Effector memory CD4-positive, alpha-beta T cell (primary cell): ENCODE measurements around the gene MAFF.

Experiments used
- DNase-seq, 3 donors: peaks; one replicate each; pipeline ENCODE4 v3.0.0-alpha.2; 2020
- H3K27ac ChIP-seq: 2 replicates; pipeline ENCODE4 v1.7.0; 2013; ENCODE audit warnings: mild to moderate bottlenecking, low read length, moderate library complexity; ENCODE audit not compliant: insufficient read depth, poor library complexity, severe bottlenecking
- H3K27me3 ChIP-seq: replicated peaks from 2 replicates; pipeline ENCODE4 v1.7.0; 2013; ENCODE audit warnings: mild to moderate bottlenecking, low read length; ENCODE audit not compliant: insufficient read depth, control insufficient read depth, poor library complexity, severe bottlenecking
- H3K36me3 ChIP-seq: 2 replicates; pipeline ENCODE4 v1.7.0; 2013; ENCODE audit warnings: mild to moderate bottlenecking, low read length, moderate library complexity; ENCODE audit not compliant: control insufficient read depth, insufficient read depth
- H3K4me1 ChIP-seq: 2 replicates; pipeline ENCODE4 v1.7.0; 2013; ENCODE audit warnings: low read length, mild to moderate bottlenecking; ENCODE audit not compliant: control insufficient read depth, insufficient read depth, poor library complexity, severe bottlenecking
- H3K4me3 ChIP-seq: 2 replicates; pipeline ENCODE4 v1.7.0; 2013; ENCODE audit warnings: low read length, low read depth, mild to moderate bottlenecking; ENCODE audit not compliant: insufficient read depth, poor library complexity, severe bottlenecking
- H3K9me3 ChIP-seq: 2 replicates; pipeline ENCODE4 v1.7.0; 2013; ENCODE audit warnings: mild to moderate bottlenecking, low read length, moderate library complexity; ENCODE audit not compliant: control insufficient read depth

The MAFF gene

DNA sequence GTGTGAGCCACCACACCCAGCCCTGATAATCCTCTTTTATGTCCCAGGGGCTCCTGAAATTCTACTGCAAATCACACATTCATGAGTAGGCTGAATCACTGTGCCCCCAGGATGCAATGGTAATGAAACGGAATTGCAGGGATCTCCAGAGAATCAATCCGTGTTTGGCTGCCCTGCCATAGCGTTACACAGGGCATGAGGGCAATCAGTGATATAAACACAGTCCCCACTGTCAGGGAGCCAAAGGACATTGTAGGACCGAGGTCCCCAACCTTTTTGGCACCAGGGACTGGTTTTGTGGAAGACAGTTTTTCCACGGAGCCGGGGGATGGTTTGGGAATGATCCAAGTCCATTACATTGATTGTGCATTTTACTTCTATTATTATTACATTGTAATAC, 11.2 kb upstream of the MAFF start:
- DNase-seq: no peak
- Histone ChIP-seq H3K9me3 (no peaks in the 10 kb centered on the region), H3K27me3 (no peaks in the 10 kb centered on the region), H3K4me3 (no peak overlapping the region), H3K36me3 (no peaks in the 10 kb centered on the region), H3K4me1 (no peaks in the 10 kb centered on the region), H3K27ac (no peak overlapping the region)

DNA sequence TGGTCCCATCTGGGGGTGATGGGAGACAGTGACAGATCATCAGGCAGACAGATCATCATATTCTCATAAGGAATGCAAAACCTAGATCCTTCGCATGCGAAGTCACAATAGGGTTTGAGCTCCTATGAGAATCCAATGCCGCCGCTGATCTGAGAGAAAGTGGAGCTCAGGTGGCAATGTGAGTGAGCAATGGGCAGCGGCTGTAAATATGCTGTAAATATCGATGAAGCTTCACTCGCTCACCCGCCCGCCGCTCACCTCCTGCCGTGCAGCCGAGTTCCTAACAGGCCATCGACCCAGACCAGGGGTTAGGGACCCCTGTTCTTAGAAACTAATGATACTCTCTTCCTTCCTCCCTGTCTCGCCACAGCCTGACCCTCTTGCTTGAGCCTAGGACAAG, 10.7 kb upstream of the MAFF start:
- DNase-seq: no peak
- H3K9me3 ChIP-seq: no peaks in the 10 kb centered on the region
- no peaks in the 10 kb centered on the region for H3K27me3 ChIP-seq
- no peak overlapping the region for H3K27ac ChIP-seq
- H3K36me3 ChIP-seq: no peaks in the 10 kb centered on the region
- no peaks in the 10 kb centered on the region for H3K4me1 ChIP-seq
- no peak overlapping the region for H3K4me3 ChIP-seq

DNA sequence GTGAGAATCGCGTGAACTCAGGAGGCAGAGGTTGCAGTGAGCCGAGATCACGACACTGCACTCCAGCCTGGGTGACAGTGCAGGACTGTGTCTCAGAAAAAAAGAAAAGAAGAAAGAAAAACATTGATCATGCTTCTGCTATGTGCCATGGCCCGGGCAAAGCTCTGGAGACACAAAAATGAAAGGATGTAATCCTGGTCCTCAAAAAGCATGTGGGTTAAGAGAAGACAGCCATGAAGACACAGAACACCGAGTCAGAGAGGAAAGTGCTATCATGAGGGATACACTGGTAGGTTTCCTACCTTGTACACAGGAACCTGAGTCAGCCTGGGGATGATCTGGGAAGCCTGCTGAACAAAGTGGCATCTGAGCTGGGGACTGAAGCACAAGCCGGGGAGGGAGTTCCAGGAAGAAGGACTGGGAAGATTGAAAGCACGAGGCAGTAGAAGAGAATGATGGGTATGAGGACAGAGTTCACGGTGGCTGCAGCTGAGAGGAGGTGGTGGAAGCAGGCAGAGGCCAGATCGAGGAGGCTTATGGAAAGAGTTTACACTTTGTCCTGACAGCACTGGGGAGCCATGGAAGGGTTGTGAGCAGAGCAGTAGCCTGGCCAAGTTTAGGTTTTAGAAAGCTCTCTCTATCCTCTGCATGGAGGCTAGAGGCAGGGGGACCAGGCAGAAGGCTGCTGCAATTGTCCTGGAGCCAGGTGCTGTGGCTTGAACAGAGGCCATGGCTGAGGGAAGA, 9.9 kb upstream of the MAFF start:
- Histone ChIP-seq H3K36me3 (no peaks in the 10 kb centered on the region), H3K4me1 (no peaks in the 10 kb centered on the region), H3K27me3 (no peaks in the 10 kb centered on the region), H3K4me3 (no peak overlapping the region), H3K27ac (no peak overlapping the region), H3K9me3 (no peaks in the 10 kb centered on the region)
- no peak for DNase-seq

DNA sequence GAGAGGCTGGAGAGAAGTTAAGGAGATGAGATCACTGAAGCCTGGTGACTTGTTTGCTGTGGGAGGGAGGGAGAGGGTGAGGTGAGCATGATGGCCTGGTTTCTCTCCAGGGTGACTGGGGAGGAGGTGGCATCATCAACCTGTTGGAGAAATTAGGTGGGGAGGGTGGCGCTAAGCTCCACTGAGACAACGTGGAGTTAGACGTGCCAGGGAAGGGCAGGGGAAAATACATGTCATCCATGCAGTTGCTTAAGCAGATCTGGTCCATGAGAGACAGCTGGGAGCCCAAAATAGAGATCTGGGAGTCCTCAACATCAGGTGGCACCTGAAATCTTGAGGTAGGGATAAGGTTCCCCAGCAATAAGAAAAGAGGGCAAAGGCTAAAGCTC, 9.3 kb upstream of the MAFF start:
- no peak for DNase-seq
- H3K4me1 ChIP-seq: no peaks in the 10 kb centered on the region
- H3K27me3 ChIP-seq: no peaks in the 10 kb centered on the region
- no peaks in the 10 kb centered on the region for H3K9me3 ChIP-seq
- H3K36me3 ChIP-seq: no peaks in the 10 kb centered on the region
- no peak overlapping the region for H3K27ac ChIP-seq
- no peak overlapping the region for H3K4me3 ChIP-seq

DNA sequence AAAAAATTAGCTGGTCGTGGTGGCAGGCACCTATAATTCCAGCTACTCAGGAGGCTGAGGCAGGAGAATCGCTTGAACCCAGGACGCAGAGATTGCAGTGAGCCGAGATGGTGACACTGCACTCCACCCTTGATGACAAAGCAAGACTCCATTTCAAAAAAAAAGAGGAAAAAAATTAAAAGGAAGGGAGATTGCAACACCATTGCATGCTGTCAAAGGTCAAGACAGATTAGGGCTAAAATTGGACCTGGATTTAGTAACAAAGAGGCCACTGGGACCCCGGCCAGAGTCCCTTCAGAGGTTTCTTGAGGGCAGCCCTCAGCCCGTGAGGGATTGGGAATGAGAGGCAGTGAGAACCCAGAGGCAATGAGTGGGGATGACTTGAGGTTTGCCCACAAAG, 8.2 kb upstream of the MAFF start:
- H3K27me3 ChIP-seq: no peaks in the 10 kb centered on the region
- no peak for DNase-seq
- no peak overlapping the region for H3K4me3 ChIP-seq
- no peaks in the 10 kb centered on the region for H3K9me3 ChIP-seq
- H3K27ac ChIP-seq: no peak overlapping the region
- H3K4me1 ChIP-seq: no peaks in the 10 kb centered on the region
- H3K36me3 ChIP-seq: no peaks in the 10 kb centered on the region

DNA sequence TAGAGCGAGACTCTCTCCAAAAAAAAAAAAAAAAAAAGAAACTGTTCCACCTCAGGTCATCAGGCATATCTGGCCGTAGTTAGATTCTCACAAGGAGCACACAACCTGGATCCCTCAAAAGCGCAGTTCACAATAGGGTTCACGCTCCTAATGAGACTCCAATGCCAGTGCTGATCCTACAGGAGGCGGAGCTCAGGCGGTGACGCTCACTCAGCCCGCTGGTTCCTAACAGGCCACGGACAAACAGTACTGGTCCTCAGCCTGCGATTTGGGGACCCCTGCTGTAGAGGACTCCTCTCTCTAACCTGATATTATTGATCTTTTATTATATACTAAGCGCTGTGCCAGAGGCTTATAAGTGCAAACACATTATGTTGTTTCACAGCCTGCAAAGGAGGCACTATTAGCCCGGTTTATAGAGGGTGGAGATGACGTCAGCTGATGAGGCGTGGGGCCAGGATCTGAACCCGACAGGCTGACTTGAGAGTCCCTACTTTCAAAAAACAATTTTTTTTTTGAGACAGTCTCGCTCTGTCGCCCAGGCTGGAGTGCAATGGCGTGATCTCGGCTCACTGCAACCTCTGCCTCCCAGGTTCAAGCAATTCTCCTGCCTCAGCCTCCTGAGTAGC, 4.9 kb upstream of the MAFF start:
- H3K4me3 ChIP-seq: no peak overlapping the region
- no peak overlapping the region for H3K27ac ChIP-seq
- DNase-seq: no peak

DNA sequence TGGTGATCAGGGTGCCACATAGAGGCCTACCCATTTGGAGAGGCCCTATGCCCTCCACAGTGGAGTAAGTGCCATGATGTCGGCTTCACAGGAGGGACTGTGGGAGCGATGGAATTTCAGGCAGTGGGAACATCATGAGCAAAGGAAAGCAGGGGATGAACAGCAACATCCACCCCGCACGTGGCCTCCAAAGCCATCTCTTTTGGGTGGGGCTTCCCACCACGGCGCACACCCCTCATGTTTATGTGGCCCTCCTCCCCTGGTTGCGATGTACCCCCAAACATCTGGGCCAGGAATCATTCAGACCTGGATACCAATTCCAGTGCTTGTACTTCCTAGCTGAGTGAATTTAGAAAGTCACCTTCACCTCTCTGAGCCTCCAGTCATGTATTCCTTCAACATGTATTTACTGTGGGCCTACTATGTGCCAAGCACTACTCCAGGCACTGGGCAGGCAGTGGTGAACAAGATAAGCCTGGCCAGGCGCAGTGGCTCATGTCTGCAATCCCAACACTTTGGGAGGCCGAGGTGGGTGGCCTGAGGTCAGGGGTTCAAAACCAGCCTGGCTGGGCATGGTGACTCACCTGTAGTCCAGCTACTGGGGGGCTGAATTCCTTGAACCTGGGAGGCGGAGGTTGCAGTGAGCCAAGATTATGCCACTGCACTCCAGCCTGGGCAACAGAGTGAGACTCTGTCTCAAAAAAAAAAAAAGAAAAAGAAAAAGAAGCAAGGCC, 1.8 kb upstream of the MAFF start:
- Histone ChIP-seq H3K27ac (no peak overlapping the region), H3K4me3 (no peak overlapping the region), H3K9me3 (no peaks in the 10 kb centered on the region), H3K4me1 (peaks cover 22% of the 10 kb centered on the region), H3K27me3 (no peaks in the 10 kb centered on the region), H3K36me3 (no peaks in the 10 kb centered on the region)
- no peak for DNase-seq

More for the DNA sequence above, 4.9 kb upstream of the MAFF start:
- Histone ChIP-seq H3K27me3 (no peaks in the 10 kb centered on the region), H3K36me3 (no peaks in the 10 kb centered on the region), H3K4me1 (peaks cover 8% of the 10 kb centered on the region), H3K9me3 (no peaks in the 10 kb centered on the region)

DNA sequence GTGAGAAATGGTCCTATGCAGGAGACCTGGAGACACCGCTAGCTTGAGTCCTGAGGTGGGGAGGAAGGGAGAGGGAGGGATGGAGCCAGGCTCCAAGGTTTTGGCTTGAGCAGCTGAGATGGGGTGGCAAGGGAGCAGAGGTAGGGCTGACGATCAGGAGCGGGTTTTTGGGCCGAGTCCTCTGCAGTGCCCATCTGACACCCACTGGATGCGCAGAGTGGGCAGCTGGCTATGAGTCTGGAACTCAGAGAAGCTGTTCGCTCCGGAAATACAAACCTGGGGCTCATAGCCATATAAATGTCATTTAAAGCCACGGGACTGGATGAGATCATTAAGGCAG, 453 bp upstream of the MAFF start:
- DNase-seq: no peak

DNA sequence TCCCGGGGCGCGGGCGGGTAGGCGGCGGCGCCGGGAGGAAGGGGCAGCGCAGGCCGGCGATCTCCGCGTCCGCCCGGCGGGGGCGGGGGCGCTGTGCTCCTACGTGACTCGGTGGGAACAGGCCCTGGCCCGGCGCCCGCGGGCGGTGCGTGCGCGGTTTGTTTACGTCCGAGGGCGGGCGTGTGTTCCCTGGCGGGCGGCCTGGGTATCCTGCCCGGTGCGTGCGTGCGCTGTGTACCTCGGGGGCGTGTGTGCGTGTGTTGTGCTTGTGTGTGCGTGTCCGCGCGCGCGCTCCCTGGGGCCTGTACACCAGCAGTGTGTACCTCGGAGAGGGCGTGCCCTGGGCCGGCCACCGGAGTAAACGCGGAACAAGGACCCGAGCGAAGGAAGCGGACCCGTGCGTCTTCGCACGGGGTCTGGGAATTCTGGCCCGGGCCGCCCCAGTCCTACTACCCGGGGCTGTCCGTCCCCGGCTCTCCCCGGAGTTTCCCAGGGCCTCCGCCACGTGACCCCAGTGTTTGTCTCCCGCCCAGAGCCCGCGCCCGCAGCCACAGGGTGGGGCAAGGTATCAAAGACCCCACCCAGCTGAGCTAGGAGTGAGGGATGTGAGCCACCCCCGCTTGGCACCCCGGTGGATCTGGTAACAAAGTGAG, 769 bp downstream of the MAFF start:
- peaks cover 22% of the 10 kb centered on the region for H3K4me1 ChIP-seq
- peak overlapping the region; percentile 86 for H3K4me3 ChIP-seq
- H3K36me3 ChIP-seq: no peaks in the 10 kb centered on the region
- no peaks in the 10 kb centered on the region for H3K9me3 ChIP-seq
- DNase-seq: peak; percentile 49 to 61 (median 54)
- peak overlapping the region; percentile 87 for H3K27ac ChIP-seq
- H3K27me3 ChIP-seq: no peaks in the 10 kb centered on the region

More for the DNA sequence above, 453 bp upstream of the MAFF start:
- Histone ChIP-seq H3K27me3 (no peaks in the 10 kb centered on the region), H3K4me3 (no peak overlapping the region), H3K27ac (peak overlapping the region; percentile 87), H3K36me3 (no peaks in the 10 kb centered on the region), H3K9me3 (no peaks in the 10 kb centered on the region), H3K4me1 (peaks cover 22% of the 10 kb centered on the region)
